HepG2 (cell line): ENCODE data around the gene DLX1. TPM values are rescaled to one million over a fixed set of nuclear protein-coding genes. Genes with fewer than 3 reads are reported as not detected.

Experiments
- ATAC-seq: fragments of 200-7000 bp; cut with Tn5 transposase; 3 replicates; pipeline ENCODE4 v1.9.1; 2020; ENCODE audit warnings: mild to moderate bottlenecking, moderate library complexity
- BruUV-seq: library from RNA; stranded (reverse); fragments of 400-500 nt; replicated peaks from 2 replicates; lab custom pipeline; 2021; lab: Mats Ljungman, UMichigan
- CTCF ChIA-PET: fragments of 300-600 bp; formaldehyde crosslinking; extraction: SDS; loops from one replicate; lab custom pipeline; 2021; ENCODE audit warnings: low total read pairs, inconsistent platforms, low intra/inter-chr PET ratio; lab: Yijun Ruan, JAX
- POLR2A ChIA-PET: fragments of 350-600 bp; sonication (Branson Sonifier 250); formaldehyde crosslinking; loops from one replicate; lab custom pipeline; 2020; ENCODE audit warnings: antibody characterized with exemption, inconsistent platforms; lab: Yijun Ruan, JAX
- DNase-seq: peaks from one replicate; pipeline ENCODE4 v3.0.0-alpha.2; 2015; ENCODE audit warnings: low spot score
- FAIRE-seq: peaks from 3 replicates; lab custom pipeline; 2011; peaks lifted over from hg19 to GRCh38; lab: Jason Lieb, UNC
- H2AFZ ChIP-seq: one replicate; pipeline ENCODE4 v1.6.1; 2011; ENCODE audit warnings: low read length, inconsistent platforms
- H3K27ac ChIP-seq: fragments of 300-600 bp; 3 replicates; pipeline ENCODE4 v1.8.0; 2011; ENCODE audit warnings: mixed run types, mild to moderate bottlenecking, mixed read lengths, low read length, inconsistent platforms; ENCODE audit not compliant: insufficient read depth; ENCODE audit errors: extremely low read length
- H3K27me3 ChIP-seq, 2 experiments: fragments of 200-600 bp in 1 of 2; 2 replicates in 1 of 2; 3 replicates in 1 of 2; pipeline versions ENCODE4 v1.6.0 to v1.8.0; 2011; ENCODE audit warnings: low read length in 2 of 2, mild to moderate bottlenecking in 2 of 2, moderate library complexity in 2 of 2, inconsistent platforms in 1 of 2; ENCODE audit not compliant: insufficient read depth in 2 of 2, control insufficient read depth in 1 of 2
- H3K36me3 ChIP-seq, 2 experiments: fragments of 200-600 bp in 1 of 2; replicated peaks in 1 of 2; 2 replicates in 1 of 2; 3 replicates in 1 of 2; pipeline versions ENCODE4 v1.5.1 to v1.8.0; 2011; ENCODE audit warnings: low read length in 2 of 2, inconsistent platforms in 1 of 2; ENCODE audit not compliant: insufficient read depth in 2 of 2, control insufficient read depth in 1 of 2
- H3K4me1 ChIP-seq: 2 replicates; pipeline ENCODE4 v1.5.1; 2012; ENCODE audit warnings: low read length, inconsistent platforms; ENCODE audit not compliant: insufficient read depth
- H3K4me2 ChIP-seq: 2 replicates; pipeline ENCODE4 v1.6.0; 2011; ENCODE audit warnings: low read depth, low read length, inconsistent platforms
- H3K4me3 ChIP-seq, 3 experiments: fragments of 200-600 bp in 1 of 3; sonication (generic), shearing (Covaris generic) in 1 of 3; replicated peaks in 1 of 3; 2 replicates each; pipeline ENCODE4 v1.5.1; 2011 to 2016; ENCODE audit warnings: low read length in 3 of 3, inconsistent platforms in 2 of 3, low read depth in 2 of 3, mild to moderate bottlenecking in 2 of 3, control low read depth in 1 of 3, mixed read lengths in 1 of 3; ENCODE audit not compliant: insufficient read depth in 1 of 3
- H3K79me2 ChIP-seq: one replicate; pipeline ENCODE4 v1.6.1; 2011; ENCODE audit warnings: low read length, inconsistent platforms; ENCODE audit not compliant: insufficient read depth
- H3K9ac ChIP-seq: 2 replicates; pipeline ENCODE4 v1.6.0; 2011; ENCODE audit warnings: mild to moderate bottlenecking, low read depth, low read length, inconsistent platforms; ENCODE audit not compliant: insufficient read depth
- H3K9me3 ChIP-seq: 2 replicates; pipeline ENCODE4 v1.5.1; 2012; ENCODE audit warnings: mild to moderate bottlenecking, low read length
- H4K20me1 ChIP-seq: 2 replicates; pipeline ENCODE4 v1.6.0; 2011; ENCODE audit warnings: inconsistent platforms, mild to moderate bottlenecking, low read length, moderate library complexity; ENCODE audit not compliant: insufficient read depth
- ARNTL ChIP-seq: sonication (generic); formaldehyde crosslinking; IDR thresholded peaks from 2 replicates; pipeline ENCODE4 v1.4.0; 2020; ENCODE audit warnings: mild to moderate bottlenecking, missing genetic modification reagents
- CCAR2 ChIP-seq: fragments of 200-400 bp; formaldehyde crosslinking; optimal IDR thresholded peaks from 2 replicates; pipeline ENCODE3; 2018; ENCODE audit warnings: low read depth, mild to moderate bottlenecking, low read length, moderate library complexity
- FOXC1 ChIP-seq: sonication (generic); formaldehyde crosslinking; IDR thresholded peaks from 2 replicates; pipeline ENCODE4 v1.8.0; 2022; ENCODE audit warnings: mild to moderate bottlenecking, missing genetic modification reagents, borderline replicate concordance
- IKZF1 ChIP-seq: fragments of 450-650 bp; IDR thresholded peaks from 2 replicates; pipeline ENCODE4 v1.7.1; 2016
- JUND ChIP-seq: sonication (generic); formaldehyde crosslinking; IDR thresholded peaks from 2 replicates; pipeline ENCODE4 v1.8.0; 2022; ENCODE audit warnings: mild to moderate bottlenecking, missing genetic modification reagents
- KLF6 ChIP-seq: IDR thresholded peaks from 2 replicates; pipeline ENCODE4 v1.8.0; 2016; ENCODE audit warnings: missing biosample characterization, missing genetic modification reagents
- LBX2 ChIP-seq: sonication (generic); formaldehyde crosslinking; IDR thresholded peaks from 2 replicates; pipeline ENCODE4 v1.5.0; 2020; ENCODE audit warnings: missing genetic modification reagents, mild to moderate bottlenecking, borderline replicate concordance
- MIER3 ChIP-seq: IDR thresholded peaks from 2 replicates; pipeline ENCODE4 v1.6.1; 2016; ENCODE audit warnings: missing compliant biosample characterization, borderline replicate concordance
- PATZ1 ChIP-seq: sonication (generic); formaldehyde crosslinking; IDR thresholded peaks from 2 replicates; pipeline ENCODE4 v1.4.0; 2020; ENCODE audit warnings: missing genetic modification reagents
- PBX3 ChIP-seq: sonication (generic); formaldehyde crosslinking; IDR thresholded peaks from 2 replicates; pipeline ENCODE4 v1.8.1; 2023; ENCODE audit warnings: missing genetic modification reagents, inconsistent platforms, borderline replicate concordance
- U2AF2 ChIP-seq: fragments of 200-400 bp; formaldehyde crosslinking; IDR thresholded peaks from 2 replicates; pipeline ENCODE4 v1.6.1; 2017; ENCODE audit warnings: low read depth, mild to moderate bottlenecking, low read length
- ZBTB7B ChIP-seq: sonication (generic); formaldehyde crosslinking; IDR thresholded peaks from 2 replicates; pipeline ENCODE4 v1.4.0; 2020; ENCODE audit warnings: missing genetic modification reagents
- ZNF414 ChIP-seq: sonication (generic); formaldehyde crosslinking; IDR thresholded peaks from 2 replicates; pipeline ENCODE4 v1.5.0; 2020; ENCODE audit warnings: missing genetic modification reagents
- WGBS: methylation state at CpG from one replicate; pipeline ENCODE4 v1.1.6; 2017; ENCODE audit warnings: low lambda C conversion rate; 5-methylcytosine and 5-hydroxymethylcytosine counted together
- in situ Hi-C: cut with HindIII; loops from 2 replicates; pipeline ENCODE4 v1.10.0; 2017; ENCODE audit warnings: low pct_unique_long_range_greater_than_20kb; ENCODE audit not compliant: extremely low pct_ligation_motif_present
- intact Hi-C: fragments of 100-400 bp; cut with micrococcal nuclease; formaldehyde crosslinking; loops from one replicate; pipeline ENCODE4 v1.10.0; 2022; ENCODE audit not compliant: unreplicated experiment
- polyA plus RNA-seq, 8 experiments: library from polyadenylated mRNA; depleted of rRNA in 3 of 8; stranded (reverse) in 7 of 8; unstranded in 1 of 8; fragments of >200 nt; fragmentation: Illumina TruSeq in 4 of 8; extraction: Trizol in 4 of 8; gene quantifications; 2 replicates each; pipeline versions ENCODE4 v1.2.1 to v1.2.3, GENCODE V29; 2011 to 2016; ENCODE audit warnings: low read depth in 4 of 8, missing spikeins in 1 of 8, mixed read lengths in 1 of 8; ENCODE audit not compliant: insufficient read depth in 1 of 8
- total RNA-seq, 5 experiments: library from RNA; depleted of rRNA; stranded (reverse); fragments of >200 nt; fragmentation: Illumina TruSeq; extraction: Trizol; gene quantifications; 2 replicates each; pipeline ENCODE4 v1.2.3, GENCODE V29; 2016; ENCODE audit warnings: low read depth in 1 of 5

Gene DLX1
- total and polyA plus RNA-seq, 2 of the 13 experiments (the other 11 are each of a cell fraction or from before 2014, with no cell fraction given): 0.18 to 0.86 TPM

- TF ChIP-seq PATZ1 (CRISPR knock-in tag) (no peak), ARNTL (no peak), ZBTB7B (no peak), ZNF414 (CRISPR knock-in tag) (no peak), IKZF1 (no peak), KLF6 (CRISPR knock-in tag) (no peak), FOXC1 (CRISPR knock-in tag) (no peak)
These were observed 46.1 kb upstream of the DLX1 start (continued) for GRCh38 chr2:172039011-172039704.

- TF ChIP-seq PBX3 (no peak), JUND (CRISPR knock-in tag) (no peak), MIER3 (CRISPR knock-in tag) (no peak), CCAR2 (no peak), U2AF2 (no peak), LBX2 (CRISPR knock-in tag) (no peak)
- intact Hi-C loops: no loop called here
These were observed 45.0 kb upstream of the DLX1 start for GRCh38 chr2:172040311-172040710.

More at GRCh38 chr2:172040311-172040710, 45.0 kb upstream of the DLX1 start:
- ATAC-seq (no peak), DNase-seq (no peak), FAIRE-seq (no peak)
- in situ Hi-C loops: no loop called here
- Histone ChIP-seq H3K4me2 (no peak overlapping the region), H3K4me3 (no peak overlapping the region), H2AFZ (no peak overlapping the region), H3K27me3 (no peaks in the 10 kb centered on the region), H3K36me3 (no peaks in the 10 kb centered on the region), H3K27ac (no peak overlapping the region), H4K20me1 (no peaks in the 10 kb centered on the region), H3K4me1 (no peaks in the 10 kb centered on the region), H3K79me2 (no peaks in the 10 kb centered on the region), H3K9me3 (no peaks in the 10 kb centered on the region), H3K9ac (no peak overlapping the region)
- POLR2A ChIA-PET: no interaction called here
- BruUV-seq: no TSS peak
- CTCF ChIA-PET: no interaction called here
- 83% methylated on average over 6 of the region's 6 CpGs for WGBS
